HepG2 (cell line): Measurements from ENCODE around the gene PHKG2. TPM values are rescaled to one million over a fixed set of nuclear protein-coding genes. Genes with fewer than 3 reads are reported as not detected.

Experiments used
- ATAC-seq: fragments of 200-7000 bp; cut with Tn5 transposase; 3 replicates; pipeline ENCODE4 v1.9.1; 2020; ENCODE audit warnings: mild to moderate bottlenecking, moderate library complexity
- BruUV-seq: library from RNA; stranded (reverse); fragments of 400-500 nt; replicated peaks from 2 replicates; lab custom pipeline; 2021; lab: Mats Ljungman, UMichigan
- CTCF ChIA-PET: fragments of 300-600 bp; formaldehyde crosslinking; extraction: SDS; loops from one replicate; lab custom pipeline; 2021; ENCODE audit warnings: low total read pairs, inconsistent platforms, low intra/inter-chr PET ratio; lab: Yijun Ruan, JAX
- POLR2A ChIA-PET: fragments of 350-600 bp; sonication (Branson Sonifier 250); formaldehyde crosslinking; loops from one replicate; lab custom pipeline; 2020; ENCODE audit warnings: antibody characterized with exemption, inconsistent platforms; lab: Yijun Ruan, JAX
- DNase-seq: peaks from one replicate; pipeline ENCODE4 v3.0.0-alpha.2; 2015; ENCODE audit warnings: low spot score
- FAIRE-seq: peaks from 3 replicates; lab custom pipeline; 2011; peaks lifted over from hg19 to GRCh38; lab: Jason Lieb, UNC
- H2AFZ ChIP-seq: one replicate; pipeline ENCODE4 v1.6.1; 2011; ENCODE audit warnings: low read length, inconsistent platforms
- H3K27ac ChIP-seq: fragments of 300-600 bp; 3 replicates; pipeline ENCODE4 v1.8.0; 2011; ENCODE audit warnings: mixed run types, mild to moderate bottlenecking, mixed read lengths, low read length, inconsistent platforms; ENCODE audit not compliant: insufficient read depth; ENCODE audit errors: extremely low read length
- H3K27me3 ChIP-seq, 2 experiments: fragments of 200-600 bp in 1 of 2; 2 replicates in 1 of 2; 3 replicates in 1 of 2; pipeline versions ENCODE4 v1.6.0 to v1.8.0; 2011; ENCODE audit warnings: low read length in 2 of 2, mild to moderate bottlenecking in 2 of 2, moderate library complexity in 2 of 2, inconsistent platforms in 1 of 2; ENCODE audit not compliant: insufficient read depth in 2 of 2, control insufficient read depth in 1 of 2
- H3K36me3 ChIP-seq, 2 experiments: fragments of 200-600 bp in 1 of 2; replicated peaks in 1 of 2; 2 replicates in 1 of 2; 3 replicates in 1 of 2; pipeline versions ENCODE4 v1.5.1 to v1.8.0; 2011; ENCODE audit warnings: low read length in 2 of 2, inconsistent platforms in 1 of 2; ENCODE audit not compliant: insufficient read depth in 2 of 2, control insufficient read depth in 1 of 2
- H3K4me1 ChIP-seq: 2 replicates; pipeline ENCODE4 v1.5.1; 2012; ENCODE audit warnings: low read length, inconsistent platforms; ENCODE audit not compliant: insufficient read depth
- H3K4me2 ChIP-seq: 2 replicates; pipeline ENCODE4 v1.6.0; 2011; ENCODE audit warnings: low read depth, low read length, inconsistent platforms
- H3K4me3 ChIP-seq, 3 experiments: fragments of 200-600 bp in 1 of 3; sonication (generic), shearing (Covaris generic) in 1 of 3; replicated peaks in 1 of 3; 2 replicates each; pipeline ENCODE4 v1.5.1; 2011 to 2016; ENCODE audit warnings: low read length in 3 of 3, inconsistent platforms in 2 of 3, low read depth in 2 of 3, mild to moderate bottlenecking in 2 of 3, control low read depth in 1 of 3, mixed read lengths in 1 of 3; ENCODE audit not compliant: insufficient read depth in 1 of 3
- H3K79me2 ChIP-seq: one replicate; pipeline ENCODE4 v1.6.1; 2011; ENCODE audit warnings: low read length, inconsistent platforms; ENCODE audit not compliant: insufficient read depth
- H3K9ac ChIP-seq: 2 replicates; pipeline ENCODE4 v1.6.0; 2011; ENCODE audit warnings: mild to moderate bottlenecking, low read depth, low read length, inconsistent platforms; ENCODE audit not compliant: insufficient read depth
- H3K9me3 ChIP-seq: 2 replicates; pipeline ENCODE4 v1.5.1; 2012; ENCODE audit warnings: mild to moderate bottlenecking, low read length
- H4K20me1 ChIP-seq: 2 replicates; pipeline ENCODE4 v1.6.0; 2011; ENCODE audit warnings: inconsistent platforms, mild to moderate bottlenecking, low read length, moderate library complexity; ENCODE audit not compliant: insufficient read depth
- CBX2 ChIP-seq, 2 experiments: fragments of 200-600 bp in 1 of 2; sonication (generic); formaldehyde crosslinking in 1 of 2; IDR thresholded peaks; 2 replicates each; pipeline versions ENCODE4 v1.7.0 to v1.8.1; 2018 to 2022; ENCODE audit warnings: low read depth in 2 of 2, low read length in 1 of 2, mild to moderate bottlenecking in 1 of 2, missing genetic modification reagents in 1 of 2
- GLI4 ChIP-seq: sonication (generic); formaldehyde crosslinking; IDR thresholded peaks from 2 replicates; pipeline ENCODE4 v1.5.1; 2020; ENCODE audit warnings: missing genetic modification reagents, mild to moderate bottlenecking, moderate library complexity, borderline replicate concordance
- GTF3A ChIP-seq: sonication (generic); formaldehyde crosslinking; conservative IDR thresholded peaks from 2 replicates; pipeline ENCODE4 v1.4.0; 2020; ENCODE audit warnings: mild to moderate bottlenecking, missing genetic modification reagents
- PHB2 ChIP-seq: fragments of 450-650 bp; IDR thresholded peaks from 2 replicates; pipeline ENCODE4 v1.6.1; 2018; ENCODE audit not compliant: partially characterized antibody
- RXRB ChIP-seq: IDR thresholded peaks from 2 replicates; pipeline ENCODE4 v1.6.1; 2016; ENCODE audit warnings: borderline replicate concordance, missing genetic modification reagents, missing compliant biosample characterization
- XBP1 ChIP-seq: sonication (generic); formaldehyde crosslinking; IDR thresholded peaks from 2 replicates; pipeline ENCODE4 v1.5.0; 2020; ENCODE audit warnings: missing genetic modification reagents
- ZNF232 ChIP-seq: sonication (generic); formaldehyde crosslinking; IDR thresholded peaks from 2 replicates; pipeline ENCODE4 v1.4.0; 2020; ENCODE audit warnings: missing genetic modification reagents, borderline replicate concordance
- ZNF282 ChIP-seq: fragments of 450-650 bp; IDR thresholded peaks from 2 replicates; pipeline ENCODE4 v1.6.1; 2018; ENCODE audit not compliant: partially characterized antibody
- ZNF772 ChIP-seq: sonication (generic); formaldehyde crosslinking; IDR thresholded peaks from 2 replicates; pipeline ENCODE4 v1.5.0; 2020; ENCODE audit warnings: mild to moderate bottlenecking, missing genetic modification reagents
- WGBS: methylation state at CpG from one replicate; pipeline ENCODE4 v1.1.6; 2017; ENCODE audit warnings: low lambda C conversion rate; 5-methylcytosine and 5-hydroxymethylcytosine counted together
- in situ Hi-C: cut with HindIII; loops from 2 replicates; pipeline ENCODE4 v1.10.0; 2017; ENCODE audit warnings: low pct_unique_long_range_greater_than_20kb; ENCODE audit not compliant: extremely low pct_ligation_motif_present
- intact Hi-C: fragments of 100-400 bp; cut with micrococcal nuclease; formaldehyde crosslinking; loops from one replicate; pipeline ENCODE4 v1.10.0; 2022; ENCODE audit not compliant: unreplicated experiment
- polyA plus RNA-seq, 8 experiments: library from polyadenylated mRNA; depleted of rRNA in 3 of 8; stranded (reverse) in 7 of 8; unstranded in 1 of 8; fragments of >200 nt; fragmentation: Illumina TruSeq in 4 of 8; extraction: Trizol in 4 of 8; gene quantifications; 2 replicates each; pipeline versions ENCODE4 v1.2.1 to v1.2.3, GENCODE V29; 2011 to 2016; ENCODE audit warnings: low read depth in 4 of 8, missing spikeins in 1 of 8, mixed read lengths in 1 of 8; ENCODE audit not compliant: insufficient read depth in 1 of 8
- total RNA-seq, 5 experiments: library from RNA; depleted of rRNA; stranded (reverse); fragments of >200 nt; fragmentation: Illumina TruSeq; extraction: Trizol; gene quantifications; 2 replicates each; pipeline ENCODE4 v1.2.3, GENCODE V29; 2016; ENCODE audit warnings: low read depth in 1 of 5
- TF ChIP-seq, protein P1 (sequence below): IDR thresholded peaks from 2 replicates; pipeline ENCODE4 v1.6.1; 2016; ENCODE audit warnings: control low read depth
- TF ChIP-seq, protein P2 (sequence below): sonication (generic); formaldehyde crosslinking; IDR thresholded peaks from 2 replicates; pipeline ENCODE4 v1.5.1; 2020; ENCODE audit warnings: mild to moderate bottlenecking, missing genetic modification reagents, moderate library complexity
- TF ChIP-seq, protein P3 (sequence below): IDR thresholded peaks from 2 replicates; pipeline ENCODE4 v1.6.1; 2016
- TF ChIP-seq, protein P4 (sequence below): sonication (generic); formaldehyde crosslinking; IDR thresholded peaks from 2 replicates; pipeline ENCODE4 v1.4.0; 2020; ENCODE audit warnings: missing genetic modification reagents, borderline replicate concordance

The PHKG2 gene
- total and polyA plus RNA-seq, 2 of the 13 experiments (the other 11 are each of a cell fraction or from before 2014, with no cell fraction given): 37.4 to 42.1 TPM

DNA sequence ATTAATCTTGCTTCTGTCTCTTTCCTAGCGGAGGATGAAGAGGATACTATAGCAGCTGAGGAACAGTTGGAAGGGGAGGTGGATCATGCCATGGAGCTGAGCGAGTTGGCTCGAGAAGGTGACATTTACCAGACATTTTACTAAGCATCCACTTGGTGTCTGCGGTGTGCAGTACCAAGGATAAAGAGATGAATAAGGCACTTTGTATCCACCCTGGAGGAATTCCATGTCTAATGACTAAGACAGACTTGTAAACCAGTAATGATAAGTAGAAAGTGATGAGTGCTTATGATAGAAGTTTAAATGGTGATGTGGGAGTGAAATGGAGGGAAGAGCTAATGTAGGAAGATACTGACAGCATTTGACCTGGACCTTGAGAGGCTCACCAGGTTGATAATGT, 37.3 kb upstream of the PHKG2 start:
- ChIA-PET CTCF (no interaction called here), POLR2A (no interaction called here)
- intact Hi-C loops: no loop called here
- H3K4me3 ChIP-seq: no peak overlapping the region
- in situ Hi-C loops: no loop called here
- no peaks in the 10 kb centered on the region for H3K9me3 ChIP-seq
- no TSS peak for BruUV-seq
- no peaks in the 10 kb centered on the region for H3K79me2 ChIP-seq
- H3K9ac ChIP-seq: no peak overlapping the region
- H3K4me2 ChIP-seq: no peak overlapping the region
- no peaks in the 10 kb centered on the region for H4K20me1 ChIP-seq
- no peak overlapping the region for H2AFZ ChIP-seq
- ATAC-seq: no peak
- peaks cover 72 to 93% of the 10 kb centered on the region in 2 experiments for H3K36me3 ChIP-seq
- WGBS: 98% methylated on average over 4 of the region's 4 CpGs
- H3K27me3 ChIP-seq: no peaks in the 10 kb centered on the region
- no peaks in the 10 kb centered on the region for H3K4me1 ChIP-seq
- H3K27ac ChIP-seq: no peak overlapping the region
- no peak for DNase-seq
- FAIRE-seq: no peak
- TF ChIP-seq CBX2 (IDR thresholded peaks at IDR 0.05; ENCODE audit: low read depth, low read length) (no peak), CBX2 (CRISPR knock-in tag; IDR thresholded peaks at IDR 0.05; ENCODE audit: low read depth) (no peak), XBP1 (CRISPR knock-in tag) (no peak), ZNF232 (no peak), GTF3A (CRISPR knock-in tag) (no peak), GLI4 (no peak), PHB2 (no peak), ZNF772 (CRISPR knock-in tag) (no peak), ZNF282 (no peak), RXRB (CRISPR knock-in tag) (no peak)
- TF ChIP-seq, protein P1, sequence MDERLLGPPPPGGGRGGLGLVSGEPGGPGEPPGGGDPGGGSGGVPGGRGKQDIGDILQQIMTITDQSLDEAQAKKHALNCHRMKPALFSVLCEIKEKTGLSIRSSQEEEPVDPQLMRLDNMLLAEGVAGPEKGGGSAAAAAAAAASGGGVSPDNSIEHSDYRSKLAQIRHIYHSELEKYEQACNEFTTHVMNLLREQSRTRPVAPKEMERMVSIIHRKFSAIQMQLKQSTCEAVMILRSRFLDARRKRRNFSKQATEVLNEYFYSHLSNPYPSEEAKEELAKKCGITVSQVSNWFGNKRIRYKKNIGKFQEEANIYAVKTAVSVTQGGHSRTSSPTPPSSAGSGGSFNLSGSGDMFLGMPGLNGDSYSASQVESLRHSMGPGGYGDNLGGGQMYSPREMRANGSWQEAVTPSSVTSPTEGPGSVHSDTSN (CRISPR knock-in tag): no peak
- TF ChIP-seq, protein P2, sequence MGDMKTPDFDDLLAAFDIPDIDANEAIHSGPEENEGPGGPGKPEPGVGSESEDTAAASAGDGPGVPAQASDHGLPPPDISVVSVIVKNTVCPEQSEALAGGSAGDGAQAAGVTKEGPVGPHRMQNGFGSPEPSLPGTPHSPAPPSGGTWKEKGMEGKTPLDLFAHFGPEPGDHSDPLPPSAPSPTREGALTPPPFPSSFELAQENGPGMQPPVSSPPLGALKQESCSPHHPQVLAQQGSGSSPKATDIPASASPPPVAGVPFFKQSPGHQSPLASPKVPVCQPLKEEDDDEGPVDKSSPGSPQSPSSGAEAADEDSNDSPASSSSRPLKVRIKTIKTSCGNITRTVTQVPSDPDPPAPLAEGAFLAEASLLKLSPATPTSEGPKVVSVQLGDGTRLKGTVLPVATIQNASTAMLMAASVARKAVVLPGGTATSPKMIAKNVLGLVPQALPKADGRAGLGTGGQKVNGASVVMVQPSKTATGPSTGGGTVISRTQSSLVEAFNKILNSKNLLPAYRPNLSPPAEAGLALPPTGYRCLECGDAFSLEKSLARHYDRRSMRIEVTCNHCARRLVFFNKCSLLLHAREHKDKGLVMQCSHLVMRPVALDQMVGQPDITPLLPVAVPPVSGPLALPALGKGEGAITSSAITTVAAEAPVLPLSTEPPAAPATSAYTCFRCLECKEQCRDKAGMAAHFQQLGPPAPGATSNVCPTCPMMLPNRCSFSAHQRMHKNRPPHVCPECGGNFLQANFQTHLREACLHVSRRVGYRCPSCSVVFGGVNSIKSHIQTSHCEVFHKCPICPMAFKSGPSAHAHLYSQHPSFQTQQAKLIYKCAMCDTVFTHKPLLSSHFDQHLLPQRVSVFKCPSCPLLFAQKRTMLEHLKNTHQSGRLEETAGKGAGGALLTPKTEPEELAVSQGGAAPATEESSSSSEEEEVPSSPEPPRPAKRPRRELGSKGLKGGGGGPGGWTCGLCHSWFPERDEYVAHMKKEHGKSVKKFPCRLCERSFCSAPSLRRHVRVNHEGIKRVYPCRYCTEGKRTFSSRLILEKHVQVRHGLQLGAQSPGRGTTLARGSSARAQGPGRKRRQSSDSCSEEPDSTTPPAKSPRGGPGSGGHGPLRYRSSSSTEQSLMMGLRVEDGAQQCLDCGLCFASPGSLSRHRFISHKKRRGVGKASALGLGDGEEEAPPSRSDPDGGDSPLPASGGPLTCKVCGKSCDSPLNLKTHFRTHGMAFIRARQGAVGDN: no peak
- TF ChIP-seq, protein P3, sequence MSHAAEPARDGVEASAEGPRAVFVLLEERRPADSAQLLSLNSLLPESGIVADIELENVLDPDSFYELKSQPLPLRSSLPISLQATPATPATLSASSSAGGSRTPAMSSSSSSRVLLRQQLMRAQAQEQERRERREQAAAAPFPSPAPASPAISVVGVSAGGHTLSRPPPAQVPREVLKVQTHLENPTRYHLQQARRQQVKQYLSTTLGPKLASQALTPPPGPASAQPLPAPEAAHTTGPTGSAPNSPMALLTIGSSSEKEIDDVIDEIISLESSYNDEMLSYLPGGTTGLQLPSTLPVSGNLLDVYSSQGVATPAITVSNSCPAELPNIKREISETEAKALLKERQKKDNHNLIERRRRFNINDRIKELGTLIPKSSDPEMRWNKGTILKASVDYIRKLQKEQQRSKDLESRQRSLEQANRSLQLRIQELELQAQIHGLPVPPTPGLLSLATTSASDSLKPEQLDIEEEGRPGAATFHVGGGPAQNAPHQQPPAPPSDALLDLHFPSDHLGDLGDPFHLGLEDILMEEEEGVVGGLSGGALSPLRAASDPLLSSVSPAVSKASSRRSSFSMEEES (CRISPR knock-in tag): no peak
- TF ChIP-seq, protein P4, sequence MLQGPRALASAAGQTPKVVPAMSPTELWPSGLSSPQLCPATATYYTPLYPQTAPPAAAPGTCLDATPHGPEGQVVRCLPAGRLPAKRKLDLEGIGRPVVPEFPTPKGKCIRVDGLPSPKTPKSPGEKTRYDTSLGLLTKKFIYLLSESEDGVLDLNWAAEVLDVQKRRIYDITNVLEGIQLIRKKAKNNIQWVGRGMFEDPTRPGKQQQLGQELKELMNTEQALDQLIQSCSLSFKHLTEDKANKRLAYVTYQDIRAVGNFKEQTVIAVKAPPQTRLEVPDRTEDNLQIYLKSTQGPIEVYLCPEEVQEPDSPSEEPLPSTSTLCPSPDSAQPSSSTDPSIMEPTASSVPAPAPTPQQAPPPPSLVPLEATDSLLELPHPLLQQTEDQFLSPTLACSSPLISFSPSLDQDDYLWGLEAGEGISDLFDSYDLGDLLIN (CRISPR knock-in tag): no peak
